Loucy (cell line): ENCODE data around the gene BFAR.

Source experiments
- H2AFZ ChIP-seq: fragments of 200-600 bp; sonication (generic); 2 replicates; pipeline ENCODE4 v1.6.0; 2016; ENCODE audit warnings: antibody characterized with exemption, mild to moderate bottlenecking, low read length, moderate library complexity
- H3F3A ChIP-seq: fragments of 200-600 bp; 2 replicates; pipeline ENCODE4 v1.6.0; 2016; ENCODE audit warnings: antibody characterized with exemption, low read depth, mild to moderate bottlenecking
- H3K27me3 ChIP-seq: fragments of 200-600 bp; sonication (generic); 2 replicates; pipeline ENCODE4 v1.6.1; 2014; ENCODE audit warnings: low read length, mild to moderate bottlenecking; ENCODE audit not compliant: insufficient read depth, poor library complexity, severe bottlenecking
- H3K36me3 ChIP-seq: fragments of 200-600 bp; sonication (generic); 2 replicates; pipeline ENCODE4 v1.6.1; 2016; ENCODE audit warnings: low read length; ENCODE audit not compliant: insufficient read depth
- H3K4me1 ChIP-seq: fragments of 200-600 bp; sonication (generic); 2 replicates; pipeline ENCODE4 v1.5.1; 2014; ENCODE audit warnings: low read length, mild to moderate bottlenecking; ENCODE audit not compliant: insufficient read depth, poor library complexity, severe bottlenecking
- H3K4me2 ChIP-seq: fragments of 200-600 bp; sonication (generic); 2 replicates; pipeline ENCODE4 v1.6.0; 2014; ENCODE audit warnings: antibody characterized with exemption, low read length, low read depth, mild to moderate bottlenecking; ENCODE audit not compliant: poor library complexity, severe bottlenecking
- H3K4me3 ChIP-seq: fragments of 200-600 bp; sonication (generic); 2 replicates; pipeline ENCODE4 v1.5.1; 2014; ENCODE audit warnings: low read length, mild to moderate bottlenecking, mixed read lengths; ENCODE audit not compliant: poor library complexity, severe bottlenecking
- H3K79me2 ChIP-seq: fragments of 200-600 bp; sonication (generic); 2 replicates; pipeline ENCODE4 v1.6.1; 2014; ENCODE audit warnings: low read length; ENCODE audit not compliant: insufficient read depth
- H3K9ac ChIP-seq: fragments of 200-600 bp; sonication (generic); 2 replicates; pipeline ENCODE4 v1.6.0; 2014; ENCODE audit warnings: mild to moderate bottlenecking, low read depth, low read length, moderate library complexity; ENCODE audit not compliant: poor library complexity, severe bottlenecking
- H3K9me2 ChIP-seq: fragments of 200-600 bp; sonication (generic); replicated peaks from 2 replicates; pipeline ENCODE4 v1.6.1; 2016; ENCODE audit warnings: low read depth, low read length, mixed read lengths
- H3K9me3 ChIP-seq: fragments of 200-600 bp; sonication (generic); 2 replicates; pipeline ENCODE4 v1.6.1; 2014; ENCODE audit warnings: mild to moderate bottlenecking, antibody characterized with exemption, low read length, low read depth; ENCODE audit not compliant: insufficient read depth
- H4K20me1 ChIP-seq: fragments of 200-600 bp; sonication (generic); 2 replicates; pipeline ENCODE4 v1.6.0; 2014; ENCODE audit warnings: antibody characterized with exemption, low read length, mild to moderate bottlenecking; ENCODE audit not compliant: insufficient read depth, poor library complexity, severe bottlenecking
- EZH2phosphoT487 ChIP-seq: fragments of 200-600 bp; IDR thresholded peaks from 2 replicates; pipeline ENCODE4 v1.6.1; 2018; ENCODE audit warnings: antibody characterized with exemption, mild to moderate bottlenecking, moderate library complexity, borderline replicate concordance
- TF ChIP-seq, protein P1 (sequence below): fragments of 200-600 bp; sonication (generic); conservative IDR thresholded peaks from 2 replicates; pipeline ENCODE4 v1.5.1; 2014; ENCODE audit warnings: mild to moderate bottlenecking, antibody characterized with exemption, low read length

The BFAR gene

DNA sequence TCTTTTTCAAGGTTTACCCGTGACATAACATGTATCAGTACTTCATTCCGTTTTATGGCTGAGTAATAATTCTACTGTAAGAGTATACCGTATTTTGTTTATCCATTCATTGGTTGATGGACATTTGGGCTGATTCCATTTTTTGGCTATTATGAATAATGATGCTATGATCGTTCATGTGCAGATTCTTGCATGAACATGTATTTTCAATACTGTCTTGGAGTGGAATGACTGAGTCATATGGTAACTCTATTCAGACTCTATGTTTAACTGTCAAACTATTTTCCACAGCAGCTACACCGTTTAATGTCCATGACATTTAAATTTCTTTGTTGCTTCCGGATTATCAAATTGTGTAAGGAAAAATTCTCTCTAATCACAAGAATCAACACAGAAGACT lies 17.9 kb downstream of the BFAR start:
- H2AFZ ChIP-seq = no peak overlapping the region
- H3K9ac ChIP-seq = no peak overlapping the region
- no peak overlapping the region for H3K4me2 ChIP-seq
- no peak overlapping the region for H3K4me3 ChIP-seq
- H4K20me1 ChIP-seq = no peaks in the 10 kb centered on the region
- peaks cover 33% of the 10 kb centered on the region; the same call in 1 of the 2 replicates for H3K36me3 ChIP-seq
- no peaks in the 10 kb centered on the region for H3K79me2 ChIP-seq
- no peaks in the 10 kb centered on the region for H3K9me2 ChIP-seq
- TF ChIP-seq, protein P1, sequence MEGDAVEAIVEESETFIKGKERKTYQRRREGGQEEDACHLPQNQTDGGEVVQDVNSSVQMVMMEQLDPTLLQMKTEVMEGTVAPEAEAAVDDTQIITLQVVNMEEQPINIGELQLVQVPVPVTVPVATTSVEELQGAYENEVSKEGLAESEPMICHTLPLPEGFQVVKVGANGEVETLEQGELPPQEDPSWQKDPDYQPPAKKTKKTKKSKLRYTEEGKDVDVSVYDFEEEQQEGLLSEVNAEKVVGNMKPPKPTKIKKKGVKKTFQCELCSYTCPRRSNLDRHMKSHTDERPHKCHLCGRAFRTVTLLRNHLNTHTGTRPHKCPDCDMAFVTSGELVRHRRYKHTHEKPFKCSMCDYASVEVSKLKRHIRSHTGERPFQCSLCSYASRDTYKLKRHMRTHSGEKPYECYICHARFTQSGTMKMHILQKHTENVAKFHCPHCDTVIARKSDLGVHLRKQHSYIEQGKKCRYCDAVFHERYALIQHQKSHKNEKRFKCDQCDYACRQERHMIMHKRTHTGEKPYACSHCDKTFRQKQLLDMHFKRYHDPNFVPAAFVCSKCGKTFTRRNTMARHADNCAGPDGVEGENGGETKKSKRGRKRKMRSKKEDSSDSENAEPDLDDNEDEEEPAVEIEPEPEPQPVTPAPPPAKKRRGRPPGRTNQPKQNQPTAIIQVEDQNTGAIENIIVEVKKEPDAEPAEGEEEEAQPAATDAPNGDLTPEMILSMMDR = no peak
- TF ChIP-seq EZH2phosphoT487 = no peak
- no peaks in the 10 kb centered on the region for H3K27me3 ChIP-seq
- H3K4me1 ChIP-seq = no peaks in the 10 kb centered on the region
- H3F3A ChIP-seq = no peaks in the 10 kb centered on the region
- no peaks in the 10 kb centered on the region for H3K9me3 ChIP-seq

DNA sequence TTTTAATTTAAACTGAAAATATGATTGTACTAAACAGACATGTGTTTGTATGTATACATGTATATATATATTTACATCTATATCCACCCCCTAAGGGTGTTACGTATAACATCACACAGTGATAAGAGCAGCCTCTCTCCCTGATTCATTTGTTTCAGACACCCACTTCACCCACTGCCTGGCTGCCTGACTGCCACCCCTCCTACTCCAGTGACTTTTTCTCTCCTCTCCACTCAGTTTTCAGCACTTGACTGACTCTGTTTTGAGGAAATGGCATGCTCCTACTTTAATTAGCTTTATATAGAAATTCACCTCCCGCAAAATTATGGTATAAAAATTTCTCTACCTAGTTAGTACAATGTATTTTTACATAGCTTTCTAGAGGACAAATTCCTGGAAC lies 20.0 kb downstream of the BFAR start:
- no peaks in the 10 kb centered on the region for H3K9me2 ChIP-seq
- no peak overlapping the region for H3K9ac ChIP-seq
- peaks cover 23% of the 10 kb centered on the region; the same call in 1 of the 2 replicates for H3K36me3 ChIP-seq
- TF ChIP-seq, protein P1 = no peak
- TF ChIP-seq EZH2phosphoT487 = no peak
- H3K4me1 ChIP-seq = no peaks in the 10 kb centered on the region
- no peaks in the 10 kb centered on the region for H3K79me2 ChIP-seq
- no peaks in the 10 kb centered on the region for H3K27me3 ChIP-seq
- H2AFZ ChIP-seq = no peak overlapping the region
- no peaks in the 10 kb centered on the region for H4K20me1 ChIP-seq
- H3K4me2 ChIP-seq = no peak overlapping the region
- no peaks in the 10 kb centered on the region for H3K9me3 ChIP-seq
- H3K4me3 ChIP-seq = no peak overlapping the region
- H3F3A ChIP-seq = no peaks in the 10 kb centered on the region

DNA sequence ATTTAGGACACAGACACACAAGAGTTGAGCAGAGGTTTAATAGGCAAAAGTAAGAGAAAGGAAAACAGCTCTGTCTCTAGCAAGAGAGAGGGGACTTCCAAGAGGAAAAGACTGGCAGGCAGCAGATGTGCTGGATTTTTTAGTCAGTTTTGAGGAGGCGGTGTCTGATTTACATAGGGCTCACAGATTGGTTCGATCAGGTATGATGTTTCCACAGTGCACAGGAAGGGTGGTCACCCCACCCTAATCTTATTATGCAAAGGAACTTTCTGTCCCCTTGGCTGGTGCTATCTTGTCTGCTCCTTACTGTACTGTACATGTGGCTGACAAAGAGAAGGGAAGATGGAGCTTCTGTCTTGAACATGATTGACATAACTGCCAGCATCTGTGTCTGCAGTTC lies 25.3 kb downstream of the BFAR start:
- peaks cover 3% of the 10 kb centered on the region for H3K4me1 ChIP-seq
- no peak overlapping the region for H2AFZ ChIP-seq
- no peak overlapping the region for H3K4me3 ChIP-seq
- H3F3A ChIP-seq = no peaks in the 10 kb centered on the region
- peaks cover 14% of the 10 kb centered on the region; the same call in 1 of the 2 replicates for H3K36me3 ChIP-seq
- H3K4me2 ChIP-seq = no peak overlapping the region
- no peak for TF ChIP-seq EZH2phosphoT487
- TF ChIP-seq, protein P1 = no peak
- no peaks in the 10 kb centered on the region for H3K79me2 ChIP-seq
- no peaks in the 10 kb centered on the region for H4K20me1 ChIP-seq
- H3K9ac ChIP-seq = no peak overlapping the region
- H3K27me3 ChIP-seq = no peaks in the 10 kb centered on the region
- H3K9me3 ChIP-seq = no peaks in the 10 kb centered on the region
- no peaks in the 10 kb centered on the region for H3K9me2 ChIP-seq
